NCI-H1694 treated with DMSO at 0.1 percent for 48 hours (cell line): ENCODE results near the gene AZIN2.
"Not testable (repeated sequence)": the region's sequence is repeated elsewhere in the genome, so short reads cannot be mapped to it uniquely, and the experiment has no call there.

Experiments used
- DNase-seq: peaks from one replicate; lab custom pipeline; 2025; lab: John Stamatoyannopoulos, UW

The AZIN2 gene

GRCh38 chr1:33057095-33057494 is 23.9 kb upstream of the AZIN2 start:
- DNase-seq = no peak

DNA sequence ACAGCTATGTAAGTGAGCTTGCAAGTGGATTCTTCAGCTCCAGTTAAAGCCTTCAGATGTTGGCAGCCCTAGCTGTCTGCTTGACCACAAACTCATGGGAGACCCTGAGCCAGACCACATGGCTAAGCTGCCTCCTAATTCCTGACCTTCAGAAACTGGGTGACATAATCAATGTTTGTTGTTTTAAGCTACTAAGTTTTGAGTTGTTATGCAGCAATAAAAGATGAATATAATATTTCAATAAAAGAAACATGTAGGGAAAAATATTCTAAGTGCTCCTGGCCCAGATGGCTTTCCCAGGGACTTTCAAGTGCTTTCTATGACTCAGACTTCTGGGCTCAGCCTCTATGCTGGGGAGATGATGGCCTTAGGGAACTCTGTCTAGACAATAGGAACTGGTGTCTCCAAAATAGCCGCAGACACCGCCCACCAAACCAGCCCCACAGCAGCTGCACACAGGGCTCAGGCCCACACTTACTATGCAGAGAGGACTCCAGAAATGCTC is 20.3 kb upstream of the AZIN2 start:
- DNase-seq = no peak

DNA sequence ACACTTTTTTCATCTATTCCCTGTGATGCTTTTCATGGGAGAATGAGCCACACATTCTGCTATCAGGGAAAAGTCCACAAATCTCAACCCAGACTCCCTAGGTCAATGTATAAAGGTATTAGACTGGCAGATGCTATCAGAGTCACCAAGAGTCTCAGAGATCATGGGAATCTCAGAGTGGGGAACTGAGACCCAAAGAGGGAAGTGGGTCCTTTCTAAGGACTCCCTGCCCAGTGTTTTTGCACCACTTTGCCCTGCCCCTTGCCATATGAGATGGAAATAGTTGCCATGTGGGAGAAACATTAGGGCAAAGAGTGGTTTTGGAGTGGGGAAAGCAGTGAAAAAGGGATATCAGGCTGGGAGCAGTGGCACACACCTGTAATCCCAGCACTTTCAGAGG is 19.1 kb upstream of the AZIN2 start:
- DNase-seq = no peak

DNA sequence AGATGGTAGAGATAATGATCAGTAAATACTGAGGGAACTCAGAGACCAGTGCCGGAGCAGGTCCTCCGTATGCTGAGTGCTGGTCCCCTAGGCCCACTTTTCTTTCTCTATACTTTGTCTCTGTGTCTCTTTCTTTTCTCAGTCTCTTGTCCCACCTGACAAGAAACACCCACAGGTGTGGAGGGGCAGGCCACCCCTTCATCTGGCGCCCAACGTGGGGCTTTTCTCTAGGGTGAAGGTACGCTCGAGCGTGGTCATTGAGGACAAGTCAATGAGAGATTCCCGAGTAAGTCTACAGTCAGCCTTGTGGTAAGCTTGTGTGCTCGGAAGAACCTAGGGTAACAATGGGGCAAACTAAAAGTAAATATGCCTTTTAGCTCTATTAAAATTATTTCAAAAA is 16.7 kb upstream of the AZIN2 start:
- not testable (repeated sequence) for DNase-seq

GRCh38 chr1:33065301-33065700 is 15.7 kb upstream of the AZIN2 start:
- no peak for DNase-seq

DNA sequence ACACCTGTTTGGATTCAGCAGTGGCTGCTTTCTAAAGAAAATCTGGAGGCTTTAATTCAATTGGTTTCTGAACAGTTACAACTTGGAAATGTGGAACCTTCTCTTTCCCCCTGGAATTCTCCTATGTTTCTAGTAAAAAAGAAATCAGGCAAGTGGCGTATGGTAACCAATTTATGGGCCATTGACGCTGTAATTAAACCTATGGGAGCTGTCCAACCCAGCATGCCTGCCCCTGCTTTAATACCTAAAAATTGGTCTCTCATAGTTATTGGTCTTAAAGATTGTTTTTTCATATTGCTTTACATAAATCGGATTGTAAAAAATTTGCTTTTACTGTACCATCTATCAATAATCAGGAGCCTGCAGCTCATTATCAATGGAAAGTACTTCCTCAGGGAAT is 14.5 kb upstream of the AZIN2 start:
- DNase-seq = not testable (repeated sequence)

- not testable (repeated sequence) for DNase-seq
Measured at GRCh38 chr1:33068108-33068507, 12.8 kb upstream of the AZIN2 start.

DNA sequence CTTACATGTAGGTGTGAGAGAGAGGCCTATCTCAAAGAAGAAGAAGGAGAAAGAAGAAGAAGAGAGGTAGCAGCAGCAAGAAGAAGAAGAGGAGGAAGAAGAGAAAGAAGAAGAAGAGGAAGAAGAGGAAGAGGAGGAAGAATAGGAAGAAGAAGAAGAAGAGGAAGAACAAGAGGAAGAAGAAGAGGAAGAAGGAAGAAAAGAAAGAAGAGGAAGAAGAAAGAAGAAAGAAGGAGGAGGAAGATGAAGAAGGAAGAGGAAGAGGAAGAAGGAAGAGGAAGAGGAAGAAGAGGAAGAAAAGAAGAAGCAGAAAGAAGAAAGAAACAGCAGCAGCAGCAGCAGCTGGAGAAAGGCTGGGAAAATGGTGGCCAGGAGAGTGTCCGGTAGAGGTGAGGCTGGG is 10.3 kb upstream of the AZIN2 start:
- DNase-seq = no peak

DNA sequence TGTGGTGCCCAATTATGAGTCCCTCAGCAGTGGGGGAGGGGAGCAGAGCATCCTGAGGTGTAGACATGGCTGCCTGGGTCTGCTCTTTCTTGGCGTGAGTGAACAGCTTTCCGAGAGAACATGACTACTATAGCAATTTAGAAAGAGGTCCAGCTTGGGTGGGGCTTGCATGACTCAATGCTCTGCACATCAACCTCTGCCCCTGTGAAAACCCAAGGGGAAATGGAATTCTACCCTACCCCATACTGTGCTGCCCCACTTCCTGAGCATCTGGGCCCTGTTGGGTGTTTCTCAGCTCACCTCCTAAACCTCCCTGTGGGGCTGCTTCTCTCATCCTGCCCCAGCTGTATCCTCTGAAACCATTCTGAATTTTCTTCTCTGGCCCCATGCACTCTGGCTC is 8.2 kb upstream of the AZIN2 start:
- no peak for DNase-seq

- no peak for DNase-seq
Measured at GRCh38 chr1:33074193-33074945, 6.6 kb upstream of the AZIN2 start.

DNA sequence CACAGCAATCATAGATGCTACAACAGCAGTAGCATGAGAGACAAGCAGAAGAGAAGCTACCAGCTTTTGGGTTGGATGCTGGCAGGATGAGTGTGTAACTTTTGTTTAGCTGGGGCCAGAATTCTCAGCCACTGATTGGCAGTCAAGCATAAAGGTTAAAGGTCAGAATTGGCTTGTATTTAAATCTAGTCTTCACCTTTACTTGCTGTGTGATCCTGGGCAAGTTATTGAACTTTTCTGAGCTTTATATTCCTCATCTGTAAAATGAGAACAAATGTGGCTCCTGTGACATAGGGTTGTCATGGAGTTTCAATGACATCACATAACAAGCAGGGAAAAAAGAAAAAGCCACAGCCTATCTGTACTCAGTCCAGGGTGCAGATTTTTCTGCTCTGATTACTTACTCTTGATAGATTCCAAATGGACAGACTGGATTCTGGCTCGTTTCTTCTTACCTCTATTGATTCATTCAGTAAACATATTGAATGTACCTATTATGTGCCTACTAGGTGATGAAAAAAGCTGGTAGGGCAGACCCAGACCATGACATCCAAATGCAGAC is 2.8 kb upstream of the AZIN2 start:
- DNase-seq = no peak

DNA sequence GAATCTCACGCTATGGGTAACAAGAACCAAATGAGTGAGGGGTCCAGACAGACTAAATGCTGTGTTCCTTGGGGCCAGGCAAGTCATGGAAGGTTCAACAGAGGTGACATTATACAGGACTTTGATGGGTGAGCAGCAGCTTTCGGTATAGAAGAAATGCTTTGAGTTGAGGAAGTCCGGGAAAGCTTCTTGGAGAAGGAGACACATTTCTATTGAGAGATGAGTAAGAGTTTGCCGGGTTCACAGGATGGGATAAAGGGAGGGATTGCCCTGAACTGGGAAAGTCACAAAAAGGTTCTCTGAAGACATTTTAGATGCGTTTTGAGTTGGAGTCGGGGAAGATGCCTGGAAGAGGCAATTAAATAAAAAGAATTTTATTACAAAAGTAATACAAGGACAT is 580 bp upstream of the AZIN2 start:
- no peak for DNase-seq

DNA sequence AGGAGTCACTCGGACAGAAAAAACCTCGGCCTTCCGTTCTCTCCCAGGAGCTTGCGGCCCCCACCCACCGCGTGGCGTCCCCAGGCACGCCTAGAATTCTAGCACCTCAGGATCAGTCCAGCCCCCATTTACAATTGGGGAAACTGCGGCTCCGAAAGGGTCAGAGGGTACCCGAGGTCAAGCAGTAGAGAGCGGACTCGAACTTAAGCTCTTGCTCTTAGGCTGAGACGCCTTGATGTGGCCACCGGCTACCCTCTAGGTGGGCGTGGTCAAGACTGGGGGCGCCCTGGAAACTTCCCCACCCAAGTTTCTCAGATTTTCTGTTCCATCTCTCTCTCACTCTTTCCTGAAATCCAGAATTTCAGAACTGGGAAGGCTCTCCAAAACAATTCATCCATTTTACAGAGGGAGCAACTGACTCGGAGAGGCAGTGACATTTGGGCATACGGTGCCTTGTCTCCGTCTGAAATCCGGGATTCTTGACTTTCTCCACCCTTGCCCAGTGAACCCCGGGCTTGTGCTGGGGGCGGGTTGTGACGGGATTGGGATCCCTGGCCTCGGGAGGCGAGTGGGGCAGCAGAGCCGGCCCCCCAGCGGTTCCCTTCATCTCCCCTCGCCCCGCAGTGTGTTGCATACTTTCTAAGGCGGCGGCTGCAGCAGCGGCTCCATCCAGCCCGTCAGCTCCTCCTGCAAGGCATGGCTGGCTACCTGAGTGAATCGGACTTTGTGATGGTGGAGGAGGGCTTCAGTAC is 777 bp downstream of the AZIN2 start:
- DNase-seq = no peak

DNA sequence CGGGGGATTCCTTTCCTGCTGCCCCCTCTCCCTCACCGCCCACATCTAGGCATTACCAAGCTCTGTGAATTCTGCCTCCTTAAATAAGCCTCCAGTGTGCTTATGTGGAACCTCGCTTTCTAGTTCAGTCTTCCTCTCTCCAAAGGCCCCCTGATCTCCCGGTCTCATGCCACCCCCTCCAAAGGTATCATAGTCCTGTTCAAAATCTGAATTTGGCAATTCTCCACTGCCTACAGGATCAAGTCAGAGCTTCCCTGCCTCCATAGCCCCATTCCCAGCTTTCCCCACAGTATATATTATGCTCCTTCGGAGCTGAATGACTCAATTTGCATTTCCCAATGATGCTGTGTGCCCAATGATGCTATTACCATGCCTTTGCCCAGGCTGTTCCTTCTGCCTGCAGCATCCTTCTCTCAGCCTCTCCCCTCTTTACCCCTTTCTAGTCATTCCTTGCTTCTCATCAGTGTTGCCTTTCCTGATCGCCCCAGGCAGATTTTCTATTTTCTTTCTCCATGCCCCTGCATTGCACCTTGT is 1.7 kb downstream of the AZIN2 start:
- no peak for DNase-seq

GRCh38 chr1:33085332-33085731 is 4.4 kb downstream of the AZIN2 start:
- DNase-seq = no peak

DNA sequence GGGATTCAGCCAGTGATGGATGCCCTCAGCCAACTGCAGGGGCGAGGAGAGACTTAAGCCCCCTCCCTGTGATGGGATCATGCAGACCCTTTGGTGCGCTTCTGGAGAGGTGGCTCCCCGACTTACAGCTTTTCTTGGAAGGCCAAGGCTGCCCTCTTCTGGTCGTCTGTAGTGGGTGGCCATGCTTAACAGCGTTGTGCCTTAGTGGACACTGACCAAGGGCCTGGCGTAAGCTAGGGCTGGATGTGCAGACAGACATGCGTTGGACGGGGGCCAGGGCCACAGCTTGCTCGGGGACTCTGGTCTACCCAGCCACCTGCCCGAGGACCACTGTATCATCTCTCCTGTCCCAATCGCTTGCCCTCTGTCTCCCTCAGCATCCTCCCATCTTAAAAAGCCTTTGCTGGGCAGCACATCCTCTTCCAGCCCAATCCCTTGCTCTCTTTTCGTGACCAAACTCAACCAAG is 5.5 kb downstream of the AZIN2 start:
- DNase-seq = peak; percentile 20

- no peak for DNase-seq
Measured at GRCh38 chr1:33087677-33088076, 6.7 kb downstream of the AZIN2 start.

DNA sequence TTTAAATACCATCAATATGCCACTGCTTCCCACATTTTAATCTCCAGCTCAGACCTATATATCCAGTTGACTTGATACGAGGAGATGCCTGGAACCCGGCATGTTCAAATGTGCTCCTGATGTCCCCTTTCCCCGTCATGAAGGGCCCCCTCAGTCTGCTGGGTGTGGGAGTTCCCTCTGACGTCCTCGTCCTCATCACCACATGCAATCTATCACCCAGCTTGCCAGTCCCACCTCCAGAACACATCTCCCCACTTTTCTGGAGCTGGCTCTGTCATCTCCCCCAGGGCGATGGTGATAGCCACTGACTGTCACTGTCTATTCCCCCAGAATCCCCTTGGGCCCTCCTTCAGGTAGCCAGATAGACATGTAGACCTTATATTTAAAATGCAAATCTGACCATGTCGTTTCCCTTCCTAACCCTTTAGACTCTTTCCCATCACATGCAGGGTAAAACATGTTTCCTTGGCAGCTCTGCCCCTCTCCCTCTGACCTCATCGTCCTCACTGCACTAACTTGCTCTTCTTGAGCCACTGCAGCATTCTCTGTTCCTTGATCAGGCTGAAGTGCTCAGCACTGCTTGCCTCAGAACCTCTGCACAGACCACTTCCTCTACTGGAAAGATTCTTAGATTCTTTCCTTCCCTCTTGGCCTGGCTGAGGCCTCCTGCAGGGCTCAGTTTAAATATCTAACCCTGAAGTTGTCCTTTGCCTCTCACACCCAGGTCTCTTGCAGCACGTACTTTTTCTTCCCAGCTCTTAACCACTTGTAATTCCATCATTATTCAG is 7.4 kb downstream of the AZIN2 start:
- no peak for DNase-seq

DNA sequence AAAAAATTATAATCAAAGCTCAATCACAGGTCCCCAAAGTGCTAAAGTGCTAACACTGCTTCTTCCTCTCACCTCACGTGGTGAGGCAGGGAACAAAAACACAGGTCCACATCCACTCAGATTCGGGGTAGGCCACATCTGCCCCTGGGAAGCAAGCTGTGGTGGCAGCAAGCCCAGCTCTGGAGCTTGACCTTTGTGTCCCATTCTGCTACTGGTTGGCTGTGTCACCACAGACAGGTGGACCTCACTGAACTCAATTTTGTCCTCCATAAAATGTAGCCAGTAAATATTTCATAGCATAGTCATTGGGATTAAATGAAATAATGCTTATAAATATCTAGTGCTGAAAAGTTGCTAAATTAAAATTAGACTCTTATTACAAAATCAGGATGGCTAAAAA is 8.5 kb downstream of the AZIN2 start:
- DNase-seq = no peak

GRCh38 chr1:33092438-33092837 is 11.5 kb downstream of the AZIN2 start:
- DNase-seq = no peak

DNA sequence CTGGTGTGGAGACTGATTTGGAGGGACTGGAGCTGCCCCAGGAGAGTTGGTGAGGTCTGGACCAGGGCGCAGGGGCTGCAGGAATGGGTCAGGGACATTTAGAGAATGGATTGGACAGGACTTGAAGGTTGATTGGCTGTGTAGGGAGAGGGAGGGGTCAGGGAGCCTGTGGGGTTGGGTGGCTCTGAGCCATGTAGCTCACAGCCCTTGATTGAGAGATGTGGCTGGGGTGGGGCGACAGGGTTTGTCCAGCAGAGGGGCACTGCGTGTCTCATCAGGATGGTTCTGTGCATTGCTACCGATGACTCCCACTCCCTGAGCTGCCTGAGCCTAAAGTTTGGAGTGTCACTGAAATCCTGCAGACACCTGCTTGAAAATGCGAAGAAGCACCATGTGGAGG is 12.1 kb downstream of the AZIN2 start:
- DNase-seq = no peak

- DNase-seq = no peak
Measured at GRCh38 chr1:33094486-33094885, 13.5 kb downstream of the AZIN2 start.
